Hematopoietic multipotent progenitor cell treated with erythropoietin and hydrocortisone succinate and interleukin-3 and kit ligand, for 17 days (in vitro differentiated cells): ENCODE data around the gene MPI.
"Not testable (repeated sequence)": the region's sequence is repeated elsewhere in the genome, so short reads cannot be mapped to it uniquely, and the experiment has no call there.

Experiments
- DNase-seq: peaks from one replicate; pipeline ENCODE4 v3.0.0-alpha.2; 2015; ENCODE audit warnings: low spot score

MPI gene

GRCh38 chr15:74891469-74891868, 1.6 kb downstream of the MPI start:
- DNase-seq: no peak

GRCh38 chr15:74892313-74892712, 2.5 kb downstream of the MPI start:
- no peak for DNase-seq

- DNase-seq: no peak
Measured at GRCh38 chr15:74892931-74893330, 3.1 kb downstream of the MPI start.

GRCh38 chr15:74893627-74894026, 3.8 kb downstream of the MPI start:
- DNase-seq: no peak

- not testable (repeated sequence) for DNase-seq
Measured at GRCh38 chr15:74894383-74894782, 4.5 kb downstream of the MPI start.

GRCh38 chr15:74895830-74896229, 6.0 kb downstream of the MPI start:
- DNase-seq: no peak

GRCh38 chr15:74896316-74896715, 6.5 kb downstream of the MPI start:
- DNase-seq: no peak

GRCh38 chr15:74897300-74897701, 7.5 kb downstream of the MPI start:
- DNase-seq: no peak

- peak; percentile 81 for DNase-seq
Measured at GRCh38 chr15:74901612-74902063, 11.8 kb downstream of the MPI start.

GRCh38 chr15:74902295-74903075, 12.6 kb downstream of the MPI start:
- DNase-seq: no peak

- no peak for DNase-seq
Measured at GRCh38 chr15:74903676-74904075, 13.8 kb downstream of the MPI start.

- DNase-seq: no peak
Measured at GRCh38 chr15:74904190-74904805, 14.5 kb downstream of the MPI start.

GRCh38 chr15:74906067-74906449, 16.2 kb downstream of the MPI start:
- peak; percentile 22 for DNase-seq

GRCh38 chr15:74906450-74907162, 16.8 kb downstream of the MPI start, which contains the start of gene FAM219B:
TSS of gene FAM219B (minus strand) at chr15:74906851. CDS start at chr15:74906800, 51 bp downstream.
- DNase-seq: peak; percentile 89

- DNase-seq: no peak
Measured at GRCh38 chr15:74907163-74907870, 17.5 kb downstream of the MPI start.

- DNase-seq: no peak
Measured at GRCh38 chr15:74908635-74909034, 18.8 kb downstream of the MPI start.

- no peak for DNase-seq
Measured at GRCh38 chr15:74913041-74913440, 23.2 kb downstream of the MPI start.

GRCh38 chr15:74913799-74914198, 24.0 kb downstream of the MPI start:
- DNase-seq: not testable (repeated sequence)

GRCh38 chr15:74917676-74918075, 27.8 kb downstream of the MPI start:
- no peak for DNase-seq

GRCh38 chr15:74920456-74920855, 30.6 kb downstream of the MPI start:
- no peak for DNase-seq

GRCh38 chr15:74924525-74924924, 34.7 kb downstream of the MPI start:
- DNase-seq: peak; percentile 3

- DNase-seq: no peak
Measured at GRCh38 chr15:74928771-74929198, 38.9 kb downstream of the MPI start.
